DMS 273 treated with DMSO at 0.1 percent for 48 hours (cell line): ENCODE results near the gene KCNN2.
"Not testable (repeated sequence)": the region's sequence is repeated elsewhere in the genome, so short reads cannot be mapped to it uniquely, and the experiment has no call there.

Source experiments
- DNase-seq: peaks from one replicate; lab custom pipeline; 2025; lab: John Stamatoyannopoulos, UW

KCNN2 gene

GRCh38 chr5:114419959-114420358 lies 58.1 kb downstream of the KCNN2 start:
- no peak for DNase-seq

DNA sequence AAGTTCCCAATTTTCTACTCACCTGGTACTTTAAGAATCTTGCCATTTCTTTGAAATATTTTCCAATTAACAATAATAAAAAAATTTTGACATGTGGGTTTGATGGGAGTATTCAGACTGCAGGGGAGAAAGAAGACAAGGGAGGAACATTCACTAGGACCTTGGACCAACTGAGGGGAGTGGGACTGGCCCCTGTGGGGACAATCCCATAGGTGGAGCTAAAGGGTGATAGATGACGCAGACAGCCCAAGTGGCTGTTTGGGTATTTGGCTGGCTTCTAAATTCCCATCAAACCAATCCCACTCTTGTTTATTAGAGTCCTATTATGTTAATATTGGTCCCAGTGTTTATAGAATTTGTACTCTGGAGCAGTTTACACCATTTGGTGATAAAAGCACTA lies 65.3 kb downstream of the KCNN2 start:
- no peak for DNase-seq

GRCh38 chr5:114430532-114430931 lies 68.7 kb downstream of the KCNN2 start:
- no peak for DNase-seq

GRCh38 chr5:114432684-114433083 lies 70.8 kb downstream of the KCNN2 start:
- DNase-seq, result not testable (repeated sequence)

DNA sequence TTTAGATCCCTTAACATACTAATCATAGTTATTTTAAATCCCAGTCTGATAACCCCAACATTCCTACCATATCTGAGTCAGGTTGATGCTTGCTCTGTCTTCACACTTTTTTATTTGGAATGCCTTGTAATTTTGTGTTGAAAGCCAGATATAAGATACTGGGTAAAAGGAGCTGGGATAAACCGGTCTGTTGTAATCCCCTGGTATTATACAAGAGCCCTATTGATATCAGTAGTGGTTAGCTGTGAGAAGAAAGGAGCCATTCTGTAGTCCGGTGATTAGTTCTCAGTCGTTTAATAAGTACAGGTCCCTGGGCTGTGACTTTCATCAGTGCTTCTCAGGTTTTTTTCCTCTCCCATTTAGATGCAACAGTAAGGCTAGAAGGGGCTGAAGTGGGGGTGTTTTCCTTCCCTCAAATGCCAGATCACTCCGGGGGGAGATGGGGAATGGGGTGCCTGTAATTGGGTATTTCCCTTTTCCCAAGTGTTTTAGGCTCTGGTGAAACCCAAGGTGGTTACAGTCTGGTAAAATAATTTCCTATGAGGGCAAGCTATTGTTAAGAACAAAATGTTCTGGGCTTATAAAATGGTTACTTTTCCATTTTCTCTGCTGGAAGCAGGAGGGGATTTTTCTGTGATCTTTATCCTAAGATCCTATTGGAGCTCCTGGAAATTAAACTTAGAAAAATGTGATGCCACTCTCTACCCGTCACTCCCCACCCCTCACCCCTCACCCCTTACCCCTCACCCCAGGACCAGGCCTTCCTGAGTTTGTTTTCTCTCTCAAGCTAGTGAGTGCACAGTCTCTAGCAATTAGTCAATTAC lies 72.7 kb downstream of the KCNN2 start:
- DNase-seq, result no peak

DNA sequence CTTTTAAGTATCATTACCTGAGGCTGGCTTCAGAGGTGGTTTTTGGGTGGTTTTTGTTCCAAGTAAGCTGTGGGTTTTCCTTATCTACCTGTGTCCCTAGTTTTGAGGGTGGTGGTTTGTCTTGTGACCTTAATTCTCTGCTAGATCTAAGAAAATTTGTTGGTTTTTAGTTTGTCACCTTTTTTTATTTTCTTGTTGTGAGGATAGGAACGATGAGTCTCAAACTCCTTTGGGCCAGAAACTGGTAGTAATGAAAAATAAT lies 73.3 kb downstream of the KCNN2 start:
- no peak for DNase-seq

GRCh38 chr5:114435885-114436299 lies 74.0 kb downstream of the KCNN2 start:
- no peak for DNase-seq

DNA sequence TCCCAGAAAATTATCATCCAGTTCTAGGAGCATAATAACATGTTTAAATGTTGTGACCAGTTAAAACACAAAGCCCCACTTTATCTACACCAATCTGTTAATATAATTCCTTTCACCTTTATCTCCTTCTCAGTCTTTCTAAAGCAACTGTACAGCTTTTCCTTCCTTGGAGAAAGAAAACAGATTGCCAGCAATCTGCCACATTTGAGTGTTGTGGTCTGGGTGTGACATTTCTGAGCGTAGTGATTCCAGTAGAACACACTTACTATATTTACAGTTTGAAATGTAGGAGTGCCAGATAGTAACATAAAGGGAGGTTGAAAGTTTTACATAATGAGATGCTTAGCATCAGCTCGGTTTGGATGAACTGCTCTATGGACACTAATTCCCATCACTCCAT lies 76.1 kb downstream of the KCNN2 start:
- DNase-seq, result no peak

DNA sequence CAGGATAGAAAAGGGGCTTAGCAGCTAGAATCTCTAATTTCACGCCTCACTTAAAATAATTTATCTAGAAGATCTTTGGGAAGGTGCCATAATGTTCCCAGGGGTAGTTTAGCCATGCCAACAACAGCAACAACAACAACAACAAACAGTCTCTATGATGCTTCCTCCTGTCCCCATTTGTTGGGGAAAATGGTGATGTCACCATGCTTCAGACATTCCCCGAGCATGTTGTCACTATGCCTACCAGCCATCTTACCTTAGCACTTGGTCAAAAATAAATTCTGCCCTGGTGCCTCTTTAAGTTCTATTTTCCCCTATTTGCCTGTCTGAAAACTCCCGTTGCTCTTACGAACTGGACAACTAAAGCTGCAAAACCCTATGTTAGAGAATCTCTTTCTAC lies 76.6 kb downstream of the KCNN2 start:
- no peak for DNase-seq

DNA sequence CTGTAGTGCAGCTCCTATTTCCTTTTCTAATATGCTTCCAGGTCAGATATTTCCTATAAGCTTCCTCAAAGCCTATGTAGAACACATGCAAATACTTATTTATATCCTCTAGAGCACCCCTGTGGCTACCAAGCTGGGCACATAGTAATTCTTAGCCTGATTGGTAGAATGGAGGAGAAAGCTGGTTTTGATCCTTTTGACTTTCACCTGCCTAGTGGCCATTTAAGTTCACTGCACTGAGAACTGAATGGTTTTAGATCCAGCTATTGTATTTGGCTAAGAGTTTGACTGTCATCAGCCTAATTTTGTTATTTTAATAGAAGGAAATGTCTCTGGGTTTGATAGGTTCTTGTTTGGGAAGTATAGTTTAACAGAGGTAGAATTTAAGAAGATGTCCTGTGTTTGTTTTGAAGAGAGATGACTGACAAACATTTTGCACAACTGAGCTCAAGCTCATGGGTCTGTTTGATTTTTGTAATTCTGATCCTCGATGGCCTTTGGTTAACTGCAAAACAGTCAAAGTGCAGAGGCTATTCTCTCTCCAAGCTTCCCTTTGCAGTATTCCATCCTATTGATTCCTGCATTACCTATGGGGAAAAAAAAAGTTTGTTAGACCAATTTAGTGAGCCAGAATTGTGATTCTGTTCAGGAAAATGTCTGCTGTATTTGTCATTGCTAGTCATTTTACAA lies 85.4 kb downstream of the KCNN2 start:
- DNase-seq, result no peak

DNA sequence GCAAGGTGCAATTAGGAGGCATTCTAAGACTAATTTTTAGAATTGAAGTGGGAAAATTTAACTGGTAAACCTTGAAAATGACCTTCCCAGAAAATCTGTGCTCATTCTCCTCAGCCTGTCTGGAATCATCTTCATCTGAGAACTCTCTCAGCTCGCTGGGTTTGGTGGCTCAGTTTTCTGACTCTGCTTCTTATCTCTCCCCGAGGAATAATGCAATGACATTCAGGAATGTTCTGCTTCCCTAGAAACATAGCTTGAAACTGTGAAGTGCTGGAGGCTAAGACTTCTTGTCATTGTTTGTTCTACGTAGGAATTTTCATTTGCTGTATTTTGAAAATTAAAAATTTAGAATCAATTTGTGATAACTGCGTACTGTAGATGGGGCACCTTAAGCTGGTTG lies 86.6 kb downstream of the KCNN2 start:
- no peak for DNase-seq

DNA sequence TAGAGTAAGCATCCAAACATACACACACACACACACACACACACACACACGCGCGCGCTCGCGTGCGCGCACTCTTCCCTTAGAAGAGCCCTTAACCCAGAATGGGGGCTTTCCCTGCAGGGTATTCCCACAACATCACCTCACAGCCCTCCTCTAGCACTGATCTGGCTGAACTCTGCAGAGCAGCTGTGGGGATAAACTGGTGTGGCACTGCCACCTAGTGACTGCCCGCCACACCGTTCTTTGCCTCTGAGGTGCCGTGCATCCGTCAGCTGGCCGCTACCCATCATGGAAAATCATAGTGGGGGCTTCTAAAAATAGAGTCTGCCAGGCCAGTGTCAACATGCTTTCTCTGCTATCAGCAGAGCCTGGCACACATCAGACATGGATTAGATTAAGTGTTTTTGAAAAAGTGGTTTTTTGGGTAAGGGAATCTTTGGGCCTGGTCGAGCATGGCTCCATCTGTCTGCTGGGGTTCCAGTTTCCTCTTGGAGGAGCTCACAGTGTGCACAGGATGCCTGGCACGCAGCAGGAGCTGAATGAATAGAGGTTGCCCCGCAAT lies 88.1 kb downstream of the KCNN2 start:
- peak; percentile 56 for DNase-seq

- peak; percentile 44 for DNase-seq
These were observed 88.6 kb downstream of the KCNN2 start for GRCh38 chr5:114450437-114450836.

DNA sequence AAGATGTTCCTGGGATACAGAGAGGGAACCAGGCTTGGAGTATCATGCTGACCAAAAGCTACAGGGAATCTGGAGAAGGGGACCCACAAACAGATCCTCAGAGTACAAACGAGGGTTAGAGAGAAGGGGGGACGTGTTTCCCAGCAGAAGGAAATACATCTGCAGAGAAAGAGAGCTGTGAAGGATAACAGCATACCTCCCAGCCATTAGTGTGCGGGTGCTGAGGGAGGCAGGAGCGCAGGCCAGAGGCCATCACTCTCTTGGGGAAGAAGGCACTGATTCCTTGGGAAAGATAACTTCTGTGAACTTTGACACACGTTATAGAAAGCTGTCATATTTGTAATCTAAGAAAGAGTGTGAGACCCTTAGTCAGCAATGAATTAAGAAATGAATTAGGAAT lies 96.9 kb downstream of the KCNN2 start:
- no peak for DNase-seq

DNA sequence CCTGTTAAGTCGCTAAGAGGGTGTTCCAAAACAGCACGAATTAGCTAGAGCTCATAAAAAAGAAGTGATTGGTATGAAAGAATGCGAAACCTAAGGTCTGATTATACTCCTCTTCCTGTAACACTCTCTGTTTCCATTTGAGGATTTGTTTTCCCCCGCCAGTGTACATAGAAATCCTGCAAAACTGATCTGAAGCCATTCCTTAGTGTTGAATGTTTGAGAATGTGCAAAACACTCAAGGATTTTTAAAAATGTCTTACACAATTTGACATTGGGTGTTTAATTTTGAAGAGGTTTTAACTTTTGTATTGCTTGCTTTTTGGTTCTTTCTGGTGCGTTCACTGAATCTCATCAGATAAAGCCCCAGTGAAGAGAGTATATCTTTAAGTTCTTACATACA lies 105.3 kb downstream of the KCNN2 start:
- no peak for DNase-seq

- DNase-seq, result no peak
These were observed 105.9 kb downstream of the KCNN2 start for GRCh38 chr5:114467729-114468128.

GRCh38 chr5:114469372-114469771 lies 107.5 kb downstream of the KCNN2 start:
- no peak for DNase-seq

- DNase-seq, result no peak
These were observed 109.7 kb downstream of the KCNN2 start for GRCh38 chr5:114471529-114471928.

GRCh38 chr5:114473541-114473940 lies 111.7 kb downstream of the KCNN2 start:
- DNase-seq, result no peak

- DNase-seq, result no peak
These were observed 116.0 kb downstream of the KCNN2 start for GRCh38 chr5:114477816-114478334.

DNA sequence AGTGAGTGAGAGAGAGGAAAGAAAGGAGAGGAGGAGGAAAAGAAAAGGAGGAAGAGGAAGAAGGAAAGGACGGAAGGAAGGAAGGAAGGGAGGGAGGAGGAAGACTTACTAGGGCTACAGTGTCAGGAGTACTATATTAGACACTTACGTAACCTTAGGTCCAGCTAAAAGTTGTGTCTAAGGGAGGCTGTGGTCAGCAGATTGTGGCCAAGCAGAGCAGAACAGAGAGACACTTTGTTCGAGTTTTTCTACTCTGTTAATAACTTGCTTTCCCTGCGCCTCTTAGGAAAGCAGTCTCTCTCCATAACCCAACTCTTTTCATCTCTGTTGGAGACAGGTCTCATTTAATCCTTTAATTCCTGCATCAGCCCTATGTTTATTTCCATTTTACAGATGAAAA lies 138.9 kb downstream of the KCNN2 start:
- DNase-seq, result no peak

- DNase-seq, result no peak
These were observed 142.7 kb downstream of the KCNN2 start for GRCh38 chr5:114504560-114504959.

DNA sequence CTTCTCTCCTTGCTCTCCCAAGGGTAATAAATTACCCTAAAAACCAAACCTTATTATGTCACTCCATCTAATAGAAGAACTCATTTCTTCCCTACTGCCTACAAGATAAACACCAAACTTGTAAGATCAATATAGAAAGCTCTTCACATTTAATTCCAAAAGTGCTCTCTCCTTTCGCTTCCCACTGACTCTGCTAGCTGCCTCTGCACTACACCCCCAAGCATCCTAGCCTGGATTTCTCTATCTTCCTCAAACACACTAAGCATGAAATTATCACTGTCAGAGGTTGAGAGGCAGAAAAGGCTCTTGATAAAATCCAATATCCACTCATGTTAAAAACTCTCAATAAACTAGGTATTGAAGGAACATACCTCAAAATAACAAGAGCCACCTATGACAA lies 162.4 kb downstream of the KCNN2 start:
- no peak for DNase-seq
